NCI-H128 (cell line): ENCODE results near the gene AGAP2.
"Not testable (repeated sequence)": the region's sequence is repeated elsewhere in the genome, so short reads cannot be mapped to it uniquely, and the experiment has no call there.

Experiments
- DNase-seq: peaks from one replicate; lab custom pipeline; 2025; ENCODE audit not compliant: unreplicated experiment; lab: John Stamatoyannopoulos, UW

AGAP2 gene

GRCh38 chr12:57738661-57739237, at the start of gene AGAP2:
Gene AGAP2, minus strand, starts transcription at chr12:57738742. Its CDS starts 496 bp downstream, at chr12:57738246.
- no peak for DNase-seq

- no peak for DNase-seq
These were observed 45.3 kb upstream of the AGAP2 start for GRCh38 chr12:57783861-57784260.

- DNase-seq, result no peak
These were observed 44.9 kb upstream of the AGAP2 start for GRCh38 chr12:57783466-57783801.

GRCh38 chr12:57782608-57783465, 44.3 kb upstream of the AGAP2 start, which contains the start of gene TSFM:
Gene TSFM, plus strand, starts transcription at chr12:57782787. Its CDS starts 15 bp downstream, at chr12:57782802.
- peak; percentile 90 for DNase-seq

GRCh38 chr12:57782243-57782607, 43.7 kb upstream of the AGAP2 start:
- DNase-seq, result no peak

GRCh38 chr12:57781801-57782200, 43.3 kb upstream of the AGAP2 start:
- no peak for DNase-seq

GRCh38 chr12:57781244-57781643, 42.7 kb upstream of the AGAP2 start:
- no peak for DNase-seq

GRCh38 chr12:57780284-57780897, 41.8 kb upstream of the AGAP2 start:
- DNase-seq, result no peak

- DNase-seq, result no peak
These were observed 41.2 kb upstream of the AGAP2 start for GRCh38 chr12:57779736-57780135.

- DNase-seq, result no peak
These were observed 39.4 kb upstream of the AGAP2 start for GRCh38 chr12:57777911-57778310.

- DNase-seq, result no peak
These were observed 38.8 kb upstream of the AGAP2 start for GRCh38 chr12:57777367-57777766.

GRCh38 chr12:57776247-57776587, 37.7 kb upstream of the AGAP2 start:
- DNase-seq, result no peak

GRCh38 chr12:57775563-57776246, 37.2 kb upstream of the AGAP2 start:
- no peak for DNase-seq

- DNase-seq, result no peak
These were observed 36.5 kb upstream of the AGAP2 start for GRCh38 chr12:57775044-57775443.

GRCh38 chr12:57774634-57775033, 36.1 kb upstream of the AGAP2 start:
- DNase-seq, result not testable (repeated sequence)

- DNase-seq, result no peak
These were observed 34.1 kb upstream of the AGAP2 start, which contains the start of gene EEF1AKMT3 for GRCh38 chr12:57772429-57773322. Gene EEF1AKMT3, plus strand, starts transcription at chr12:57772614. Its CDS starts 111 bp downstream, at chr12:57772725.

GRCh38 chr12:57771873-57772428, 33.4 kb upstream of the AGAP2 start, which contains the start of gene METTL1:
Gene METTL1, minus strand, starts transcription at chr12:57772105. Its CDS starts 22 bp downstream, at chr12:57772083.
- peak; percentile 84 for DNase-seq

- DNase-seq, result peak; percentile 62
These were observed 32.8 kb upstream of the AGAP2 start for GRCh38 chr12:57771236-57771872.

- no peak for DNase-seq
These were observed 32.2 kb upstream of the AGAP2 start for GRCh38 chr12:57770734-57771133.

- DNase-seq, result no peak
These were observed 31.1 kb upstream of the AGAP2 start for GRCh38 chr12:57769594-57769993.
